Mucosa of descending colon (tissue), 3 donors: ENCODE results near the gene LARGE1. TPM values are rescaled to one million over a fixed set of nuclear protein-coding genes. Genes with fewer than 3 reads are reported as not detected.

ENCODE experiments used
- ATAC-seq: fragments of 200-7000 bp; cut with Tn5 transposase; one replicate; pipeline ENCODE4 v1.9.1; 2020; ENCODE audit warnings: mild to moderate bottlenecking, moderate library complexity
- DNase-seq, 3 donors: peaks; one replicate each; pipeline ENCODE4 v3.0.0-alpha.2; 2020
- H3K36me3 ChIP-seq: fragments of 200-600 bp; one replicate; pipeline ENCODE4 v1.8.0; 2021; ENCODE audit warnings: low read depth, mild to moderate bottlenecking
- H3K4me1 ChIP-seq: fragments of 200-600 bp; one replicate; pipeline ENCODE4 v1.8.0; 2021; ENCODE audit warnings: low read depth, mild to moderate bottlenecking
- H3K4me3 ChIP-seq: fragments of 200-600 bp; one replicate; pipeline ENCODE4 v1.8.0; 2021; ENCODE audit warnings: mild to moderate bottlenecking
- H3K9me3 ChIP-seq: fragments of 200-600 bp; one replicate; pipeline ENCODE4 v1.8.0; 2021; ENCODE audit warnings: mild to moderate bottlenecking
- CTCF ChIP-seq: fragments of 200-600 bp; IDR thresholded peaks from one replicate; pipeline ENCODE4 v1.8.0; 2022; ENCODE audit warnings: antibody characterized with exemption, mild to moderate bottlenecking
- intact Hi-C, 2 donors: fragments of 100-400 bp; cut with DNase I in 1 of 2; cut with micrococcal nuclease in 1 of 2; formaldehyde crosslinking; loops; one replicate each; pipeline versions ENCODE4 v1.11.0 to v1.11.1; 2022; cut with DNase I, micrococcal nuclease
- total RNA-seq, 3 donors: library from RNA; stranded (reverse); fragmentation: NEBNext Ultra II Directional in 2 of 3; extraction: Animal tissue kit (Norgen Biotek cat#: 25700) in 2 of 3; gene quantifications; one replicate each; pipeline versions ENCODE4 v1.2.1 to v1.2.4, GENCODE V29; 2021 to 2023
- donor health status: DM: no; HTN: no; CAD: no; lungs with moderate emphysema.
- donor health status: DM: no; HTN: no; CAD: no.
- donor health status: DM: no; HTN: yes; CAD: no.

Gene LARGE1
- total RNA-seq, 3 donors from 2014 or later: 29.3 to 93.8 (median 67.7) TPM

GRCh38 chr22:33746501-33746928, 173.8 kb downstream of the LARGE1 start:
- no peaks in the 10 kb centered on the region for H3K9me3 ChIP-seq
- ATAC-seq: peak; percentile 84
- H3K4me3 ChIP-seq: no peak overlapping the region
- H3K4me1 ChIP-seq: peaks cover 13% of the 10 kb centered on the region
- peak in 2 of 3 donors; percentile 26 to 29 for DNase-seq
- intact Hi-C loops: no loop called here
- H3K36me3 ChIP-seq: no peaks in the 10 kb centered on the region
- TF ChIP-seq CTCF: no peak

- H3K4me3 ChIP-seq: no peak overlapping the region
- DNase-seq (no peak), ATAC-seq (no peak)
- no peak for TF ChIP-seq CTCF
- no peaks in the 10 kb centered on the region for H3K36me3 ChIP-seq
- no peaks in the 10 kb centered on the region for H3K9me3 ChIP-seq
- peaks cover 13% of the 10 kb centered on the region for H3K4me1 ChIP-seq
- intact Hi-C loops: no loop called here
Observed at GRCh38 chr22:33745501-33745900, 174.8 kb downstream of the LARGE1 start.

GRCh38 chr22:33743756-33744155, 176.5 kb downstream of the LARGE1 start:
- H3K9me3 ChIP-seq: no peaks in the 10 kb centered on the region
- H3K4me1 ChIP-seq: peaks cover 13% of the 10 kb centered on the region
- no peaks in the 10 kb centered on the region for H3K36me3 ChIP-seq
- H3K4me3 ChIP-seq: no peak overlapping the region
- intact Hi-C loops: no loop called here
- ATAC-seq (no peak), DNase-seq (no peak)
- TF ChIP-seq CTCF: no peak

GRCh38 chr22:33741025-33741424, 179.3 kb downstream of the LARGE1 start:
- Histone ChIP-seq H3K36me3 (no peaks in the 10 kb centered on the region), H3K9me3 (no peaks in the 10 kb centered on the region), H3K4me3 (no peak overlapping the region), H3K4me1 (no peaks in the 10 kb centered on the region)
- no peak for DNase-seq
- ATAC-seq: no peak
- intact Hi-C loops: no loop called here
- TF ChIP-seq CTCF: no peak

- ATAC-seq: no peak
- no peak for TF ChIP-seq CTCF
- intact Hi-C loops: no loop called here
- no peak for DNase-seq
- Histone ChIP-seq H3K36me3 (no peaks in the 10 kb centered on the region), H3K4me1 (no peaks in the 10 kb centered on the region), H3K4me3 (no peak overlapping the region), H3K9me3 (no peaks in the 10 kb centered on the region)
Observed at GRCh38 chr22:33739516-33739915, 180.8 kb downstream of the LARGE1 start.

GRCh38 chr22:33737662-33738061, 182.6 kb downstream of the LARGE1 start:
- Histone ChIP-seq H3K4me1 (no peaks in the 10 kb centered on the region), H3K4me3 (no peak overlapping the region), H3K36me3 (no peaks in the 10 kb centered on the region), H3K9me3 (no peaks in the 10 kb centered on the region)
- no peak for TF ChIP-seq CTCF
- no peak for DNase-seq
- no peak for ATAC-seq
- intact Hi-C loops: no loop called here
